ENCODE measurements around the gene RABL3.
"Not testable (repeated sequence)": the region's sequence is repeated elsewhere in the genome, so short reads cannot be mapped to it uniquely, and the experiment has no call there.

The RABL3 gene

GRCh38 chr3:120645083-120645845 is 97.1 kb downstream of the RABL3 start:
- no peak for DNase-seq (ENCODE audit: low spot score)

- DNase-seq (ENCODE audit: low spot score), result no peak
These were observed 99.9 kb downstream of the RABL3 start for GRCh38 chr3:120642368-120642948.

- no peak for DNase-seq (ENCODE audit: low spot score)
These were observed 100.5 kb downstream of the RABL3 start for GRCh38 chr3:120641696-120642246.

GRCh38 chr3:120640231-120640630 is 102.1 kb downstream of the RABL3 start:
- DNase-seq (ENCODE audit: low spot score), result no peak

- DNase-seq (ENCODE audit: low spot score), result not testable (repeated sequence)
These were observed 103.5 kb downstream of the RABL3 start for GRCh38 chr3:120638820-120639219.

GRCh38 chr3:120637851-120638559 is 104.3 kb downstream of the RABL3 start:
- DNase-seq (ENCODE audit: low spot score), result no peak

- DNase-seq (ENCODE audit: low spot score), result no peak
These were observed 105.4 kb downstream of the RABL3 start for GRCh38 chr3:120636795-120637401.
